ENCODE data around the gene ACSBG1. TPM values are rescaled to one million over a fixed set of nuclear protein-coding genes. Genes with fewer than 3 reads are reported as not detected.

Gene ACSBG1
- total RNA-seq, 1 donor from 2014 or later: 0.52 TPM

- Mint-ChIP-seq H3K27me3 (ENCODE audit: insufficient read depth) (peaks cover 5% of the 10 kb centered on the region), H3K9me3 (no peaks in the 10 kb centered on the region), H3K4me1 (ENCODE audit: low read depth) (no peaks in the 10 kb centered on the region), H3K36me3 (ENCODE audit: low read depth) (no peaks in the 10 kb centered on the region), H3K27ac (no peak overlapping the region), H3K4me3 (no peak overlapping the region)
- no peak for DNase-seq (ENCODE audit: low spot score)
- intact Hi-C loops (cut with micrococcal nuclease): no loop called here
Observed at GRCh38 chr15:78209646-78210348, 24.6 kb downstream of the ACSBG1 start.

- intact Hi-C loops (cut with micrococcal nuclease): no loop called here
- Mint-ChIP-seq H3K36me3 (ENCODE audit: low read depth) (no peaks in the 10 kb centered on the region), H3K27ac (no peak overlapping the region), H3K9me3 (no peaks in the 10 kb centered on the region), H3K4me3 (no peak overlapping the region), H3K4me1 (ENCODE audit: low read depth) (no peaks in the 10 kb centered on the region), H3K27me3 (ENCODE audit: insufficient read depth) (peaks cover 5% of the 10 kb centered on the region)
- no peak for DNase-seq (ENCODE audit: low spot score)
Observed at GRCh38 chr15:78208887-78209645, 25.3 kb downstream of the ACSBG1 start.

GRCh38 chr15:78208341-78208844 lies 26.0 kb downstream of the ACSBG1 start:
- intact Hi-C loops (cut with micrococcal nuclease): no loop called here
- DNase-seq (ENCODE audit: low spot score): no peak
- no peaks in the 10 kb centered on the region for H3K4me1 Mint-ChIP-seq (ENCODE audit: low read depth)
- H3K36me3 Mint-ChIP-seq (ENCODE audit: low read depth): no peaks in the 10 kb centered on the region
- H3K27ac Mint-ChIP-seq: no peak overlapping the region
- no peaks in the 10 kb centered on the region for H3K9me3 Mint-ChIP-seq
- H3K27me3 Mint-ChIP-seq (ENCODE audit: insufficient read depth): peaks cover 6% of the 10 kb centered on the region
- H3K4me3 Mint-ChIP-seq: no peak overlapping the region

GRCh38 chr15:78207641-78208340 lies 26.6 kb downstream of the ACSBG1 start:
- no peak overlapping the region for H3K27ac Mint-ChIP-seq
- H3K9me3 Mint-ChIP-seq: no peaks in the 10 kb centered on the region
- H3K27me3 Mint-ChIP-seq (ENCODE audit: insufficient read depth): peaks cover 6% of the 10 kb centered on the region

GRCh38 chr15:78207110-78207458 lies 27.3 kb downstream of the ACSBG1 start:
- Mint-ChIP-seq H3K27me3 (ENCODE audit: insufficient read depth) (peaks cover 7% of the 10 kb centered on the region), H3K27ac (no peak overlapping the region), H3K4me3 (no peak overlapping the region), H3K4me1 (ENCODE audit: low read depth) (no peaks in the 10 kb centered on the region), H3K36me3 (ENCODE audit: low read depth) (no peaks in the 10 kb centered on the region), H3K9me3 (no peaks in the 10 kb centered on the region)
- no peak for DNase-seq (ENCODE audit: low spot score)
- intact Hi-C loops (cut with micrococcal nuclease): no loop called here

More at GRCh38 chr15:78207641-78208340, 26.6 kb downstream of the ACSBG1 start:
- intact Hi-C loops (cut with micrococcal nuclease): no loop called here
- Mint-ChIP-seq H3K4me3 (no peak overlapping the region), H3K4me1 (ENCODE audit: low read depth) (no peaks in the 10 kb centered on the region), H3K36me3 (ENCODE audit: low read depth) (no peaks in the 10 kb centered on the region)
- DNase-seq (ENCODE audit: low spot score): no peak

GRCh38 chr15:78206326-78207109 lies 27.8 kb downstream of the ACSBG1 start:
- Mint-ChIP-seq H3K9me3 (no peaks in the 10 kb centered on the region), H3K27ac (no peak overlapping the region)
- DNase-seq (ENCODE audit: low spot score): no peak

GRCh38 chr15:78205856-78206255 lies 28.5 kb downstream of the ACSBG1 start:
- Mint-ChIP-seq H3K36me3 (ENCODE audit: low read depth) (no peaks in the 10 kb centered on the region), H3K27ac (no peak overlapping the region), H3K4me3 (no peak overlapping the region), H3K27me3 (ENCODE audit: insufficient read depth) (peaks cover 6% of the 10 kb centered on the region), H3K4me1 (ENCODE audit: low read depth) (no peaks in the 10 kb centered on the region), H3K9me3 (no peaks in the 10 kb centered on the region)
- intact Hi-C loops (cut with micrococcal nuclease): no loop called here
- DNase-seq (ENCODE audit: low spot score): no peak

More at GRCh38 chr15:78206326-78207109, 27.8 kb downstream of the ACSBG1 start:
- Mint-ChIP-seq H3K4me3 (no peak overlapping the region), H3K4me1 (ENCODE audit: low read depth) (no peaks in the 10 kb centered on the region), H3K36me3 (ENCODE audit: low read depth) (no peaks in the 10 kb centered on the region), H3K27me3 (ENCODE audit: insufficient read depth) (peaks cover 6% of the 10 kb centered on the region)
- intact Hi-C loops (cut with micrococcal nuclease): no loop called here

GRCh38 chr15:78205337-78205736 lies 29.0 kb downstream of the ACSBG1 start:
- no peak for DNase-seq (ENCODE audit: low spot score)
- H3K36me3 Mint-ChIP-seq (ENCODE audit: low read depth): no peaks in the 10 kb centered on the region
- no peaks in the 10 kb centered on the region for H3K4me1 Mint-ChIP-seq (ENCODE audit: low read depth)
- no peak overlapping the region for H3K4me3 Mint-ChIP-seq
- intact Hi-C loops (cut with micrococcal nuclease): no loop called here
- H3K9me3 Mint-ChIP-seq: no peaks in the 10 kb centered on the region
- H3K27ac Mint-ChIP-seq: no peak overlapping the region
- H3K27me3 Mint-ChIP-seq (ENCODE audit: insufficient read depth): peaks cover 6% of the 10 kb centered on the region

GRCh38 chr15:78204351-78205309 lies 29.7 kb downstream of the ACSBG1 start:
- Mint-ChIP-seq H3K4me1 (ENCODE audit: low read depth) (no peaks in the 10 kb centered on the region), H3K27me3 (ENCODE audit: insufficient read depth) (peaks cover 7% of the 10 kb centered on the region)
- intact Hi-C loops (cut with micrococcal nuclease): no loop called here

GRCh38 chr15:78203346-78204225 lies 30.8 kb downstream of the ACSBG1 start:
- intact Hi-C loops (cut with micrococcal nuclease): no loop called here
- Mint-ChIP-seq H3K27ac (no peak overlapping the region), H3K9me3 (no peaks in the 10 kb centered on the region), H3K36me3 (ENCODE audit: low read depth) (no peaks in the 10 kb centered on the region), H3K4me3 (no peak overlapping the region), H3K4me1 (ENCODE audit: low read depth) (no peaks in the 10 kb centered on the region), H3K27me3 (ENCODE audit: insufficient read depth) (peaks cover 6% of the 10 kb centered on the region)
- no peak for DNase-seq (ENCODE audit: low spot score)

More at GRCh38 chr15:78204351-78205309, 29.7 kb downstream of the ACSBG1 start:
- no peak overlapping the region for H3K27ac Mint-ChIP-seq
- no peaks in the 10 kb centered on the region for H3K36me3 Mint-ChIP-seq (ENCODE audit: low read depth)
- no peaks in the 10 kb centered on the region for H3K9me3 Mint-ChIP-seq
- H3K4me3 Mint-ChIP-seq: no peak overlapping the region
- no peak for DNase-seq (ENCODE audit: low spot score)

Data from activated T-helper 1 cell treated with anti-CD3 and anti-CD28 coated beads, Interleukin-12 subunit alpha, Interleukin-12 subunit beta, Interleukin-2, Interleukin-4 antibody, amounts not matched to agents 30 ng/mL and 10 ng/mL and 1 ng/mL, durations not matched to agents 14 hours and 24 hours and 36 hours (primary cell).